Measurements from ENCODE around the gene PHOSPHO2.

- TF ChIP-seq CTCF (IDR thresholded peaks at IDR 0.05; ENCODE audit: low read depth, low read length, poor library complexity, severe bottlenecking) (no peak), EZH2phosphoT487 (IDR thresholded peaks at IDR 0.05; ENCODE audit: borderline replicate concordance, low read length) (no peak)
Measured at GRCh38 chr2:169702996-169703395, 8.7 kb downstream of the PHOSPHO2 start.

All from DOHH2 (cell line).